ENCODE results near the gene TMEM191B.
"Not testable (repeated sequence)": the region's sequence is repeated elsewhere in the genome, so short reads cannot be mapped to it uniquely, and the experiment has no call there.

The TMEM191B gene

GRCh38 chr22:18570509-18571246, 43.1 kb downstream of the TMEM191B start:
- H3K4me3 ChIP-seq (ENCODE audit: low read length); H3K4me1 ChIP-seq (ENCODE audit: control insufficient read depth, low read depth, low read length); H3K27ac ChIP-seq (ENCODE audit: low read length); H3K27me3 ChIP-seq (ENCODE audit: control insufficient read depth, insufficient read depth, low read length); H3K9ac ChIP-seq (ENCODE audit: low read length); H3K36me3 ChIP-seq (ENCODE audit: control insufficient read depth, low read depth, low read length); H3K9me3 ChIP-seq (ENCODE audit: control insufficient read depth, low read depth, low read length): not testable (repeated sequence)

- not testable (repeated sequence) for H3K36me3 ChIP-seq (ENCODE audit: control insufficient read depth, low read depth, low read length); H3K4me3 ChIP-seq (ENCODE audit: low read length); H3K9ac ChIP-seq (ENCODE audit: low read length); H3K9me3 ChIP-seq (ENCODE audit: control insufficient read depth, low read depth, low read length); H3K4me1 ChIP-seq (ENCODE audit: control insufficient read depth, low read depth, low read length); H3K27me3 ChIP-seq (ENCODE audit: control insufficient read depth, insufficient read depth, low read length); H3K27ac ChIP-seq (ENCODE audit: low read length)
These were observed 46.0 kb downstream of the TMEM191B start for GRCh38 chr22:18573483-18574164.

GRCh38 chr22:18574555-18574954, 47.0 kb downstream of the TMEM191B start:
- H3K27me3 ChIP-seq (ENCODE audit: control insufficient read depth, insufficient read depth, low read length); H3K36me3 ChIP-seq (ENCODE audit: control insufficient read depth, low read depth, low read length); H3K4me3 ChIP-seq (ENCODE audit: low read length); H3K4me1 ChIP-seq (ENCODE audit: control insufficient read depth, low read depth, low read length); H3K9me3 ChIP-seq (ENCODE audit: control insufficient read depth, low read depth, low read length); H3K27ac ChIP-seq (ENCODE audit: low read length); H3K9ac ChIP-seq (ENCODE audit: low read length): not testable (repeated sequence)

- not testable (repeated sequence) for H3K9ac ChIP-seq (ENCODE audit: low read length); H3K9me3 ChIP-seq (ENCODE audit: control insufficient read depth, low read depth, low read length); H3K27me3 ChIP-seq (ENCODE audit: control insufficient read depth, insufficient read depth, low read length); H3K36me3 ChIP-seq (ENCODE audit: control insufficient read depth, low read depth, low read length); H3K4me3 ChIP-seq (ENCODE audit: low read length); H3K27ac ChIP-seq (ENCODE audit: low read length); H3K4me1 ChIP-seq (ENCODE audit: control insufficient read depth, low read depth, low read length)
These were observed 48.1 kb downstream of the TMEM191B start for GRCh38 chr22:18575686-18576085.

GRCh38 chr22:18577090-18577818, 49.7 kb downstream of the TMEM191B start:
- H3K4me1 ChIP-seq (ENCODE audit: control insufficient read depth, low read depth, low read length); H3K4me3 ChIP-seq (ENCODE audit: low read length): not testable (repeated sequence)

GRCh38 chr22:18577847-18578246, 50.2 kb downstream of the TMEM191B start:
- H3K9me3 ChIP-seq (ENCODE audit: control insufficient read depth, low read depth, low read length); H3K27ac ChIP-seq (ENCODE audit: low read length); H3K27me3 ChIP-seq (ENCODE audit: control insufficient read depth, insufficient read depth, low read length); H3K9ac ChIP-seq (ENCODE audit: low read length); H3K4me1 ChIP-seq (ENCODE audit: control insufficient read depth, low read depth, low read length); H3K36me3 ChIP-seq (ENCODE audit: control insufficient read depth, low read depth, low read length): not testable (repeated sequence)
- H3K4me3 ChIP-seq (ENCODE audit: low read length) = peak overlapping the region; percentile 35

More at GRCh38 chr22:18577090-18577818, 49.7 kb downstream of the TMEM191B start:
- not testable (repeated sequence) for H3K36me3 ChIP-seq (ENCODE audit: control insufficient read depth, low read depth, low read length); H3K27ac ChIP-seq (ENCODE audit: low read length); H3K9me3 ChIP-seq (ENCODE audit: control insufficient read depth, low read depth, low read length); H3K27me3 ChIP-seq (ENCODE audit: control insufficient read depth, insufficient read depth, low read length); H3K9ac ChIP-seq (ENCODE audit: low read length)

Data from iPS-18a (cell line).